IMR-90 (cell line): ENCODE data around the gene DZANK1. TPM values are rescaled to one million over a fixed set of nuclear protein-coding genes. Genes with fewer than 3 reads are reported as not detected.
A peak's percentile ranks its signal among the peaks of the same experiment; 100 is the strongest.

Source experiments
- ATAC-seq: fragments of 200-7000 bp; cut with Tn5 transposase; 2 replicates; pipeline ENCODE4 v1.9.1; 2020; ENCODE audit warnings: low read depth, mild to moderate bottlenecking, moderate library complexity
- BruUV-seq: library from RNA; stranded (reverse); fragments of 400-500 nt; replicated peaks from 2 replicates; lab custom pipeline; 2021; lab: Mats Ljungman, UMichigan
- CTCF ChIA-PET: fragments of 300-600 bp; formaldehyde crosslinking; extraction: SDS; loops from one replicate; lab custom pipeline; 2021; ENCODE audit warnings: antibody characterized with exemption; lab: Yijun Ruan, JAX
- POLR2A ChIA-PET: fragments of 300-600 bp; sonication (Branson Sonifier 250); formaldehyde crosslinking; loops from one replicate; lab custom pipeline; 2022; ENCODE audit warnings: antibody characterized with exemption; ENCODE audit not compliant: unreplicated experiment; lab: Charles Lee
- DNase-seq: peaks from one replicate; pipeline ENCODE4 v3.0.0; 2013
- H2AFZ ChIP-seq: replicated peaks from 2 replicates; pipeline ENCODE3; 2013; ENCODE audit warnings: low read length, mild to moderate bottlenecking; ENCODE audit not compliant: poor library complexity
- H2AK5ac ChIP-seq: 2 replicates; pipeline ENCODE4 v1.6.1; 2013; ENCODE audit warnings: low read depth, low read length, inconsistent platforms
- H2AK9ac ChIP-seq: replicated peaks from 2 replicates; pipeline ENCODE3; 2013; ENCODE audit warnings: mild to moderate bottlenecking, low read depth, low read length, moderate library complexity; ENCODE audit not compliant: poor library complexity
- H2BK120ac ChIP-seq: 2 replicates; pipeline ENCODE4 v1.6.1; 2013; ENCODE audit warnings: low read depth, low read length, inconsistent platforms
- H2BK15ac ChIP-seq: 3 replicates; pipeline ENCODE4 v1.6.1; 2013; ENCODE audit warnings: low read depth, low read length, inconsistent platforms
- H2BK20ac ChIP-seq: 2 replicates; pipeline ENCODE4 v1.6.1; 2013; ENCODE audit warnings: low read depth, mild to moderate bottlenecking, inconsistent platforms, low read length, moderate library complexity
- H2BK5ac ChIP-seq: 2 replicates; pipeline ENCODE4 v1.6.1; 2013; ENCODE audit warnings: mild to moderate bottlenecking, low read depth, low read length, inconsistent platforms; ENCODE audit not compliant: poor library complexity, severe bottlenecking
- H3K14ac ChIP-seq: replicated peaks from 2 replicates; pipeline ENCODE4 v1.6.1; 2013; ENCODE audit warnings: low read depth, low read length, inconsistent platforms
- H3K18ac ChIP-seq: 2 replicates; pipeline ENCODE4 v1.6.1; 2013; ENCODE audit warnings: low read depth, low read length, control low read depth
- H3K23ac ChIP-seq: 2 replicates; pipeline ENCODE4 v1.6.1; 2013; ENCODE audit warnings: low read depth, low read length, inconsistent platforms
- H3K27ac ChIP-seq: 2 replicates; pipeline ENCODE4 v1.5.1; 2013; ENCODE audit warnings: mild to moderate bottlenecking, control low read depth, low read length; ENCODE audit not compliant: insufficient read depth
- H3K27me3 ChIP-seq: 2 replicates; pipeline ENCODE4 v1.6.1; 2013; ENCODE audit warnings: low read length; ENCODE audit not compliant: control insufficient read depth, insufficient read depth
- H3K36me3 ChIP-seq: 2 replicates; pipeline ENCODE4 v1.6.1; 2013; ENCODE audit warnings: low read length, mixed read lengths; ENCODE audit not compliant: control insufficient read depth, insufficient read depth
- H3K4ac ChIP-seq: 2 replicates; pipeline ENCODE4 v1.6.1; 2013; ENCODE audit warnings: low read depth, low read length, inconsistent platforms
- H3K4me1 ChIP-seq: 2 replicates; pipeline ENCODE4 v1.6.1; 2013; ENCODE audit warnings: low read length, mixed read lengths; ENCODE audit not compliant: control insufficient read depth, insufficient read depth
- H3K4me2 ChIP-seq: 2 replicates; pipeline ENCODE4 v1.6.1; 2013; ENCODE audit warnings: low read depth, mild to moderate bottlenecking, control low read depth, low read length, moderate library complexity
- H3K4me3 ChIP-seq: 2 replicates; pipeline ENCODE4 v1.5.1; 2013; ENCODE audit warnings: low read depth, mild to moderate bottlenecking, control low read depth, low read length, moderate library complexity; ENCODE audit not compliant: insufficient read depth
- H3K56ac ChIP-seq: 2 replicates; pipeline ENCODE4 v1.6.1; 2013; ENCODE audit warnings: low read length, inconsistent platforms; ENCODE audit not compliant: insufficient read depth; ENCODE audit errors: extremely low read depth
- H3K79me1 ChIP-seq, 2 experiments: 2 replicates each; pipeline ENCODE4 v1.6.1; 2013; ENCODE audit warnings: low read length in 2 of 2, inconsistent platforms in 1 of 2, low read depth in 1 of 2
- H3K9ac ChIP-seq: 2 replicates; pipeline ENCODE4 v1.6.1; 2013; ENCODE audit warnings: low read depth, low read length, control low read depth
- H3K9me1 ChIP-seq: 2 replicates; pipeline ENCODE4 v1.6.1; 2013; ENCODE audit warnings: low read length, inconsistent platforms; ENCODE audit not compliant: insufficient read depth
- H3K9me3 ChIP-seq: 2 replicates; pipeline ENCODE4 v1.6.1; 2013; ENCODE audit warnings: low read length; ENCODE audit not compliant: control insufficient read depth, insufficient read depth
- H4K20me1 ChIP-seq: 2 replicates; pipeline ENCODE4 v1.6.1; 2013; ENCODE audit warnings: low read length, inconsistent platforms; ENCODE audit not compliant: insufficient read depth
- H4K5ac ChIP-seq: 2 replicates; pipeline ENCODE4 v1.6.1; 2013; ENCODE audit warnings: mild to moderate bottlenecking, low read depth, low read length, control low read depth
- H4K8ac ChIP-seq, 2 experiments: 2 replicates each; pipeline ENCODE4 v1.6.1; 2013; ENCODE audit warnings: low read depth in 2 of 2, low read length in 2 of 2, control low read depth in 1 of 2, inconsistent platforms in 1 of 2
- H4K91ac ChIP-seq: 2 replicates; pipeline ENCODE4 v1.6.1; 2013; ENCODE audit warnings: low read depth, low read length, inconsistent platforms; ENCODE audit not compliant: insufficient read depth
- FOS ChIP-seq: fragments of 150-350 bp; IDR thresholded peaks from 2 replicates; pipeline ENCODE4 v1.6.1; 2016; ENCODE audit warnings: low read depth, low read length
- MAFK ChIP-seq: IDR thresholded peaks from 2 replicates; pipeline ENCODE4 v1.6.1; 2012; ENCODE audit warnings: low read depth, low read length, improper control_type of control experiment
- MAZ ChIP-seq: IDR thresholded peaks from 2 replicates; pipeline ENCODE4 v1.6.1; 2012; ENCODE audit warnings: low read depth, mild to moderate bottlenecking, low read length, improper control_type of control experiment, moderate library complexity, borderline replicate concordance
- MXI1 ChIP-seq: IDR thresholded peaks from 2 replicates; pipeline ENCODE4 v1.6.1; 2012; ENCODE audit warnings: low read depth, mild to moderate bottlenecking, low read length, moderate library complexity, borderline replicate concordance
- RFX5 ChIP-seq: IDR thresholded peaks from 2 replicates; pipeline ENCODE4 v1.8.0; 2012; ENCODE audit warnings: low read depth, mild to moderate bottlenecking, low read length, moderate library complexity
- WGBS, 2 experiments: methylation state at CpG; one replicate each; pipeline versions ENCODE4 v1.1.5 to v1.1.7; 2013; ENCODE audit warnings: missing lambda C conversion rate in 2 of 2; ENCODE audit not compliant: insufficient read length in 1 of 2; ENCODE audit errors: extremely low coverage in 2 of 2; 5-methylcytosine and 5-hydroxymethylcytosine counted together
- dilution Hi-C: fragments of 300-500 bp; cut with HindIII; formaldehyde crosslinking; loops from one replicate; pipeline ENCODE4 v1.14.3; 2018; ENCODE audit warnings: low sequenced_read_pairs; ENCODE audit not compliant: unreplicated experiment
- in situ Hi-C: fragments of 300-500 bp; cut with MboI; formaldehyde crosslinking; loops from 3 replicates; pipeline ENCODE4 v1.14.3; 2019; ENCODE audit warnings: low sequenced_read_pairs, inconsistent platforms, mixed read lengths
- intact Hi-C: fragments of 100-400 bp; cut with micrococcal nuclease; formaldehyde crosslinking; loops from 2 replicates; pipeline ENCODE4 v1.10.0; 2022
- polyA plus RNA-seq, 3 experiments: library from polyadenylated mRNA; depleted of rRNA; stranded (reverse); fragments of >200 nt; gene quantifications; 2 replicates each; pipeline ENCODE4 v1.2.3, GENCODE V29; 2012; ENCODE audit warnings: low replicate concordance in 1 of 3
- total RNA-seq: library from RNA; depleted of rRNA; stranded (reverse); fragments of >200 nt; gene quantifications from 2 replicates; pipeline ENCODE4 v1.2.3, GENCODE V29; 2012

DZANK1 gene
- total and polyA plus RNA-seq, 2 of the 4 experiments (the other 2 are of a cell fraction): 0.54 to 1.1 TPM

DNA sequence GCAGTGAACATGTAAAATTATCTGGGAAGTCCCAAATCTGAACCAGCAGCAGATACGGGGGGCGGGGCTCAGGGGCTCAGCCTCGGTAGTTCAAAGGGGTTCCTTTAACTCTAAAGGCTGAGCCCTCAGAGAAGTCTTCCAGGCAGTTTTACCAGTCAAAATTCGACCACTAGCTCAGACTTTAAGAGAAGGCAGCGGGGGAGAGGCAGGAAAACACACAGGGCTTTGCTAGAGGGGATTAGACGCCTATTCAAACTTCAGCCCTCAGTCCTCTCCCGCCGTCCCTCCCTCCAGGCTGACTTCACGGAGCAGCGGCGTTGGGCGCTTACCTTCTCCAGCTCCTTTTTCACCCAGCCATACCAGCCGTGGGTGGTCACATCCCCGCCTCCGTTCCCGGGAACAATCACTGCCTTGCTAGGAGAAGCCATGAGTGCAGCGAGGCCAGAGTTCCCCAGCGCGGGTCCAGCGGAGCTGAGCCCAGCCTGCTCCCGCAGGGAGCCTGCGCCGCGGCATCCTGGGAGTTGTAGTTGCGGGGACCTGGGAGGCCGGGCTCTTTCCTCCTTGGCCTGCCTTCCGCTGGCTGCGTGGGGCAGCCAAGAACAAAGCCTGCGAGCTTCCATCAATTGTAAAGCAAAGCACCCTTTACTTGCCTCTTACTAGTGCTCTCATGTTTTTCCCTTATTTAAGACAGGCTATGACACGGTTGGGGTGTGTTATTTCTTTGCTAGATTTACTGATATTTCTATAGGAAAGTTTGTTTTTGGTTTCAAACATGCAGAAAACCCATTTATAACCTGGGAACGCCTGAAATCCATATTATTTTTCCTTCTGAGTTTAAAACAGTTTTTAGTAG lies 30.1 kb upstream of the DZANK1 start, which contains the start of gene RBBP9:
RBBP9 (minus strand) TSS at position 486 of the 853 bp plus-strand sequence; CDS start at position 428, 58 bp downstream.
- Histone ChIP-seq H2BK120ac (peak within 1 kb of the TSS; percentile 53; the same call in 1 of the 2 replicates), H4K8ac (peak within 1 kb of the TSS; percentile 77 to 98), H3K4me2 (peak within 1 kb of the TSS; percentile 80), H3K56ac (peak within 1 kb of the TSS; percentile 82), H3K36me3 (peaks cover 4% of the 10 kb centered on the region), H3K27me3 (no peaks in the 10 kb centered on the region), H2AK9ac (peak within 1 kb of the TSS; percentile 37), H3K18ac (no peak within 1 kb of the TSS; the same call in 1 of the 2 replicates), H2BK5ac (peak within 1 kb of the TSS; percentile 47), H3K9me3 (no peaks in the 10 kb centered on the region), H3K4ac (peak within 1 kb of the TSS; percentile 80), H3K4me3 (peak within 1 kb of the TSS; percentile 92), H2BK15ac (0 out of 3 replicates have a peak within 1 kb of the TSS, but pooled peaks have one; percentile 26), H4K20me1 (no peaks in the 10 kb centered on the region), H2AFZ (peak within 1 kb of the TSS; percentile 98), H3K9me1 (no peaks in the 10 kb centered on the region), H3K23ac (peak within 1 kb of the TSS; percentile 85), H2BK20ac (no peak within 1 kb of the TSS), H3K4me1 (peaks cover 2% of the 10 kb centered on the region; the same call in 1 of the 2 replicates), H2AK5ac (no peak within 1 kb of the TSS), H3K14ac (peak within 1 kb of the TSS; percentile 85), H3K79me1 (peaks cover 11% of the 10 kb centered on the region in 2 experiments), H3K27ac (peak within 1 kb of the TSS; percentile 73), H3K9ac (peak within 1 kb of the TSS; percentile 93), H4K91ac (peak within 1 kb of the TSS; percentile 68), H4K5ac (peak within 1 kb of the TSS; percentile 36)
- TF ChIP-seq RFX5: no peak
- TF ChIP-seq MXI1: peak; percentile 82
- no peak for TF ChIP-seq MAFK
- no peak for TF ChIP-seq FOS
- TF ChIP-seq MAZ: peak; percentile 70; the same call in 1 of the 2 replicates
- DNase-seq (peak; percentile 73), ATAC-seq (peak; percentile 100)
- intact Hi-C loops (no loop called here), dilution Hi-C loops (no loop called here), in situ Hi-C loops (no loop called here)
- ChIA-PET CTCF (interaction anchor here (0.5 to 1.3 kb wide), 3 partner anchors 8 to 273 kb away, joined by 3 read pairs; no protein-coding TSS in a partner anchor), POLR2A (no interaction called here)
- 0% methylated on average over 6 of the region's 31 CpGs; no CpG with 5 or more reads in 1 of the 2 experiments for WGBS, 2 experiments
- no TSS peak for BruUV-seq
